B cell (primary cell): ENCODE measurements around the gene RHOH. TPM values are rescaled to one million over a fixed set of nuclear protein-coding genes. Genes with fewer than 3 reads are reported as not detected.

Experiments used
- ATAC-seq: fragments of 200-7000 bp; cut with Tn5 transposase; one replicate; pipeline ENCODE4 v1.10.0; 2021; ENCODE audit warnings: low read depth, mild to moderate bottlenecking, moderate number of reproducible peaks, moderate library complexity
- CTCF ChIA-PET: fragments of 350-600 bp; sonication (Branson Sonifier 250); formaldehyde crosslinking; loops from one replicate; lab custom pipeline; 2021; ENCODE audit warnings: antibody characterized with exemption, inconsistent platforms; lab: Charles Lee
- POLR2A ChIA-PET: fragments of 350-600 bp; sonication (Branson Sonifier 250); formaldehyde crosslinking; loops from one replicate; lab custom pipeline; 2021; ENCODE audit warnings: antibody characterized with exemption; lab: Charles Lee
- DNase-seq: peaks from one replicate; pipeline ENCODE4 v3.0.0; 2013
- H2AFZ ChIP-seq: 2 replicates; pipeline ENCODE4 v1.6.1; 2012; ENCODE audit warnings: mild to moderate bottlenecking, low read depth, low read length; ENCODE audit not compliant: insufficient read depth, poor library complexity, severe bottlenecking
- H3K27ac ChIP-seq, 2 donors: 1 replicate in 1 of 2; 2 replicates in 1 of 2; pipeline ENCODE4 v1.5.1; 2012 to 2013; ENCODE audit warnings: low read length in 2 of 2, mild to moderate bottlenecking in 2 of 2, moderate library complexity in 1 of 2
- H3K27me3 ChIP-seq, 4 experiments: fragments of 200-600 bp in 1 of 4; sonication (generic) in 1 of 4; replicated peaks in 1 of 4; 1 replicate in 2 of 4; 2 replicates in 2 of 4; pipeline versions ENCODE4 v1.6.1 to v1.7.0; 2013 to 2016; ENCODE audit warnings: low read length in 3 of 4, mild to moderate bottlenecking in 2 of 4, mixed read lengths in 1 of 4, moderate library complexity in 1 of 4; ENCODE audit not compliant: insufficient read depth in 4 of 4, control insufficient read depth in 3 of 4; ENCODE audit errors: control extremely low read depth in 1 of 4
- H3K36me3 ChIP-seq, 2 experiments: replicated peaks in 1 of 2; 1 replicate in 1 of 2; 2 replicates in 1 of 2; pipeline versions ENCODE4 v1.6.1 to v1.7.1; 2013; ENCODE audit warnings: low read length in 1 of 2; ENCODE audit not compliant: insufficient read depth in 2 of 2, control insufficient read depth in 1 of 2; ENCODE audit errors: control extremely low read depth in 1 of 2, extremely low read depth in 1 of 2
- H3K4me1 ChIP-seq, 2 donors: fragments of 200-600 bp in 1 of 2; sonication (generic) in 1 of 2; 1 replicate in 1 of 2; 2 replicates in 1 of 2; pipeline versions ENCODE4 v1.5.1 to v1.6.1; 2013 to 2017; ENCODE audit warnings: low read length in 2 of 2; ENCODE audit not compliant: control insufficient read depth in 2 of 2, insufficient read depth in 2 of 2
- H3K4me2 ChIP-seq: replicated peaks from 2 replicates; pipeline ENCODE3; 2012; ENCODE audit warnings: mild to moderate bottlenecking, low read depth, low read length; ENCODE audit not compliant: poor library complexity, severe bottlenecking
- H3K4me3 ChIP-seq, 5 experiments: fragments of 200-600 bp in 1 of 5; sonication (generic) in 1 of 5; 1 replicate in 3 of 5; 2 replicates in 2 of 5; pipeline versions ENCODE4 v1.5.1 to v1.7.0; 2011 to 2016; ENCODE audit warnings: low read length in 4 of 5, mild to moderate bottlenecking in 4 of 5, low read depth in 2 of 5, control low read depth in 1 of 5, moderate library complexity in 1 of 5; ENCODE audit not compliant: insufficient read depth in 1 of 5; ENCODE audit errors: control extremely low read depth in 1 of 5, extremely low read depth in 1 of 5
- H3K79me2 ChIP-seq: fragments of 200-600 bp; sonication (generic); one replicate; pipeline ENCODE4 v1.6.0; 2016; ENCODE audit warnings: low read length; ENCODE audit not compliant: control insufficient read depth, insufficient read depth
- H3K9ac ChIP-seq: fragments of 200-600 bp; sonication (generic); 2 replicates; pipeline ENCODE4 v1.6.1; 2017; ENCODE audit warnings: mild to moderate bottlenecking, low read length, moderate library complexity
- H3K9me3 ChIP-seq, 3 donors: one replicate each; pipeline versions ENCODE4 v1.6.1 to v1.7.1; 2013; ENCODE audit warnings: low read length in 2 of 3; ENCODE audit not compliant: control insufficient read depth in 2 of 3, insufficient read depth in 1 of 3; ENCODE audit errors: control extremely low read depth in 1 of 3
- H4K20me1 ChIP-seq: 2 replicates; pipeline ENCODE4 v1.6.0; 2012; ENCODE audit warnings: mild to moderate bottlenecking, low read length; ENCODE audit not compliant: insufficient read depth, control insufficient read depth, poor library complexity, severe bottlenecking
- H3K27ac Mint-ChIP-seq: one replicate; pipeline ENCODE4 v1.8.0; 2021; ENCODE audit warnings: mixed read lengths
- H3K27me3 Mint-ChIP-seq: one replicate; pipeline ENCODE4 v1.8.0; 2021; ENCODE audit warnings: mixed read lengths
- H3K4me1 Mint-ChIP-seq: one replicate; pipeline ENCODE4 v1.8.0; 2021; ENCODE audit warnings: mixed read lengths
- H3K4me3 Mint-ChIP-seq: one replicate; pipeline ENCODE4 v1.8.0; 2021; ENCODE audit warnings: mixed read lengths
- H3K9me3 Mint-ChIP-seq: one replicate; pipeline ENCODE4 v1.8.0; 2022; ENCODE audit warnings: mixed read lengths; ENCODE audit not compliant: insufficient read depth
- CTCF ChIP-seq: fragments of 200-600 bp; IDR thresholded peaks from one replicate; pipeline ENCODE4 v1.8.0; 2022; ENCODE audit warnings: antibody characterized with exemption, mild to moderate bottlenecking
- EZH2 ChIP-seq: IDR thresholded peaks from 2 replicates; pipeline ENCODE4 v1.6.1; 2012; ENCODE audit warnings: borderline replicate concordance, low read depth, mild to moderate bottlenecking, moderate library complexity, low read length; ENCODE audit not compliant: insufficient read depth, poor library complexity, severe bottlenecking
- WGBS: methylation state at CpG from one replicate; pipeline ENCODE4 v1.1.5; 2013; ENCODE audit warnings: missing lambda C conversion rate; ENCODE audit not compliant: insufficient coverage; 5-methylcytosine and 5-hydroxymethylcytosine counted together
- intact Hi-C: fragments of 100-400 bp; cut with micrococcal nuclease; formaldehyde crosslinking; loops from one replicate; pipeline ENCODE4 v1.10.0; 2022
- polyA plus RNA-seq: library from polyadenylated mRNA; depleted of rRNA; stranded (reverse); fragments of >200 nt; gene quantifications from 2 replicates; pipeline ENCODE4 v1.2.3, GENCODE V29; 2012
- total RNA-seq, 2 donors: library from RNA; stranded (reverse); fragments of 120-200 nt in 1 of 2; gene quantifications; 1 replicate in 1 of 2; 2 replicates in 1 of 2; pipeline versions ENCODE4 v1.2.3 to v1.2.4, GENCODE V29; 2013 to 2022

The RHOH gene
- total and polyA plus RNA-seq, 2 donors (not counting 1 experiment from before 2014, with no cell fraction given): 118 to 209 TPM

GRCh38 chr4:40231316-40231863 is 34.6 kb downstream of the RHOH start:
- peaks cover 83% of the 10 kb centered on the region for H4K20me1 ChIP-seq
- ChIA-PET POLR2A (interaction anchor here (0.6 to 2.8 kb wide), 2 partner anchors 12 to 76 kb away, joined by 5 to 11 read pairs; no protein-coding TSS in a partner anchor), CTCF (interaction anchor here (0.7 to 14.0 kb wide), 12 partner anchors 9 to 517 kb away, joined by 3 to 135 read pairs (median 4); no protein-coding TSS in a partner anchor)
- TF ChIP-seq CTCF (no peak), EZH2 (no peak)
- H3K4me3 ChIP-seq: no peak overlapping the region
- Mint-ChIP-seq H3K9me3 (no peaks in the 10 kb centered on the region), H3K27ac (peak overlapping the region; percentile 69), H3K4me3 (peak overlapping the region; percentile 0), H3K27me3 (no peaks in the 10 kb centered on the region), H3K4me1 (peaks cover 75% of the 10 kb centered on the region)
- peaks cover 0 to 7% (median 0%) of the 10 kb centered on the region in 3 donors for H3K9me3 ChIP-seq
- H3K27ac ChIP-seq: peak overlapping the region in 1 of 2 donors; percentile 72
- 93% methylated on average over 8 of the region's 8 CpGs for WGBS
- intact Hi-C loops: no loop called here
- H3K27me3 ChIP-seq: no peaks in the 10 kb centered on the region
- no peak overlapping the region for H3K9ac ChIP-seq
- peaks cover 100% of the 10 kb centered on the region for H3K79me2 ChIP-seq
- no peak overlapping the region for H2AFZ ChIP-seq
- no peak for ATAC-seq
- H3K4me1 ChIP-seq: peaks cover 71 to 78% of the 10 kb centered on the region in 2 donors
- no peak for DNase-seq
- peaks cover 8 to 63% of the 10 kb centered on the region in 2 experiments for H3K36me3 ChIP-seq
- H3K4me2 ChIP-seq: peak overlapping the region; percentile 30

- intact Hi-C loops: no loop called here
- Mint-ChIP-seq H3K4me1 (peaks cover 74% of the 10 kb centered on the region), H3K27me3 (no peaks in the 10 kb centered on the region), H3K27ac (peak overlapping the region; percentile 57), H3K9me3 (no peaks in the 10 kb centered on the region), H3K4me3 (peak overlapping the region; percentile 42)
- H3K9me3 ChIP-seq: peaks cover 0 to 7% (median 0%) of the 10 kb centered on the region in 3 donors
- peaks cover 67 to 73% of the 10 kb centered on the region in 2 donors for H3K4me1 ChIP-seq
- no peak overlapping the region for H3K4me3 ChIP-seq
- TF ChIP-seq EZH2 (no peak), CTCF (no peak)
- 57% methylated on average over 1 of the region's 3 CpGs for WGBS
- H3K27me3 ChIP-seq: no peaks in the 10 kb centered on the region
- H3K27ac ChIP-seq: peak overlapping the region in 1 of 2 donors; percentile 72
- no peak overlapping the region for H3K9ac ChIP-seq
- H3K36me3 ChIP-seq: peaks cover 8 to 66% of the 10 kb centered on the region in 2 experiments
- ATAC-seq (no peak), DNase-seq (no peak)
- H3K79me2 ChIP-seq: peaks cover 100% of the 10 kb centered on the region
- H4K20me1 ChIP-seq: peaks cover 85% of the 10 kb centered on the region
- H3K4me2 ChIP-seq: peak overlapping the region; percentile 4
- POLR2A ChIA-PET: interaction anchor here (2.8 kb wide), 1 partner anchor 75 kb away, joined by 11 read pairs; no protein-coding TSS in a partner anchor
- CTCF ChIA-PET: interaction anchor here (0.9 to 14.0 kb wide), 3 partner anchors 10 to 76 kb away, joined by 4 to 135 read pairs (median 5); no protein-coding TSS in a partner anchor
- H2AFZ ChIP-seq: no peak overlapping the region
Observed at GRCh38 chr4:40232610-40233009, 35.8 kb downstream of the RHOH start.
